ENCODE data around the gene TBC1D9.

Gene TBC1D9

GRCh38 chr4:140612357-140612756 is 143.8 kb downstream of the TBC1D9 start:
- no peak for DNase-seq (ENCODE audit: low spot score)

DNA sequence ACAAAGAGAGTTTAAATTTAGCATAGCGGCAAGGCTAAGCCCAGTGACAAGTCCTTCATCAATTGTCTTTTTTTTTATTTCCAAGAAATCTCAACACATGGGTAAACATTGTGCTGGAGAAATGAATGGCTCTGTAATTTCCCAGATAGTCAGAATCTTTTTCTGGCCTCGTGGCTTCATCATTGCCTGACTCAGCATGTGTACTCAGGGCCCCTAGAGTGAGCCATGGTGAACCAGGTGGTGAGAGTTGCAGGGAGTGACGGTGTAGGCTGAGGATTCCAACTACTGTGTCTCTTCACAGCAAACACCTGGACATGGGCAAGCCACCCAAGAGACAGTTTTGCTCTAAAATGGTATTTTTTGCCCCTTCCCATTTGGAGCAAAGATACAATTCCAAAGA is 144.3 kb downstream of the TBC1D9 start:
- DNase-seq (ENCODE audit: low spot score), result no peak

DNA sequence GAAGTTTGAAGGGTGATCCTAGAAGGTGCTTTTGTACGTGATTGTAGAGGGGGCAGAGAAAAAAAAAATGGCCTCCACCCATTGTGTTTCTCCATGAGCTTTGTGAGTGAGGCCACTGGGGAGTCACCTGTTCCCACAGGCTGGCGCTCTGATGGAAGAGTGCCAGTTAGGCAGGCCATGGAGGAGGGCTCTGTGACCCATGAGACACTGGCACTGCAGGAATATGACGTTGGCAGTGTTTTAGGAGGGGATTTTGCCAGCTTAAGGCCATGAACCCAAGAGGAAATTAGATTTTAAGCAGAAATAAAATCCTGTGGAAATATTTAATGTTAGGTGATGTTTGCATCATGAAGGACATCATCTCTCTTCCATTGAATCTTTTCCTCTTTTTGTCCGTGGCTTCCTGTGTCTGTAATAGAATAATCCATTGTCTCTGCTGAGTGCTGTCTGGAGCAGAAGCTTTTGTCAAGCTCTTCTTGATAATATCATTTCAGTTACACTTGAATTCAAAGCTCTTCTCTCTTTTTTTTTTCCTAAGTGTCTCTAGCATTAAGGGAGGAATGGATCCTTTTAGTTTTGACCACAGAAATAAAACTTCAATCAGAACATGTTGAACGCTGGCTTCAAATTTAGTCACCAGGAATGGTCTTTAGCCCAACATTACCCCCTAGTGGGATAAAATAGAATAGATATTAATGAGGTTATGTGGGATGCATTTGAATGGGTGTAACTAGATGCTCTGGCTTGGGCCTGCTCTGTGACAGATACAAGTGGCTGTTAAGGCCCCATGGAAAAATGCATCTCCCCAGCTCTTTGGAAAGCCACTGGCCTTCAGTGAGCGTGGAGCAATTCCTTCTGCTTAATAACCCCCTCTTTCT is 146.4 kb downstream of the TBC1D9 start:
- DNase-seq (ENCODE audit: low spot score), result no peak

GRCh38 chr4:140607852-140608251 is 148.3 kb downstream of the TBC1D9 start:
- no peak for DNase-seq (ENCODE audit: low spot score)

DNA sequence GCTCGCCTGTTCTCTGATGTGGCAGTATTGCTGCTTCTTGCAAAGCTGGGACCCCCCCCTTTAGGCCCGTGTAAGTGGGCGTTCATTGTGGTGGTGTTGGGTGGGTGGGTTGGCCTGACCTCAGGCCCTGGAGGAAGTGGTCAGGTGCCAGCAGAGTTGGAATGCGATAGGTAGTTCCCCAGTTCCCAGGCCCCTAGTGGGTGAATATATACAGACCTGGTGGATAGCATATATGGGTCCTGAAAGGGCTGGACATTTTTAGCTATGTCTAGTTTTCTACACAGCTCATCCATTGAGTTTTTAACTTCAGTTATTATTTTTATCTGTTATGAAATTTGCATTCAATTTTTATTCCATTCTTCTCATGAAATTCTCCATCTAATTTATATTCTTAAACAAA is 151.6 kb downstream of the TBC1D9 start:
- DNase-seq (ENCODE audit: low spot score), result no peak

DNA sequence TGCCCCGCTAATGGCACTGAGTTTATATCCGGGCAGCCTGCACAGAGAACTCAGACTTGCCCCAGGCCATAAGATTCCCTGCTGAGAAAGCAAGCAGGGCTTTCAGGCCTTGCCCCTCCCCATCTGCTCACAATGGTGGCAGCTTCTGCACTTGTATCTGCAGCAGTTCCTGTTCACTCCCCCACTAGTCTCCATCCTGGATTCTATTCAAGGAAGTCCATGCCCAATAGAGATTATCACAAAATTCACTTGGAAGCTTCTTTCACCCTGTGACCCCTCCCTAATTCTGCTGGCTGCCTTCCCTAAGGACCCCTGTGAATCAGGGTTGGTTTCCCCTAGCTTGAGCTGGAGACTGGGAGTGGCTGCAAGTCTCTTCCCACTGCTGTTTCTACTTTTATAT is 152.9 kb downstream of the TBC1D9 start:
- DNase-seq (ENCODE audit: low spot score), result no peak

- DNase-seq (ENCODE audit: low spot score), result no peak
Observed at GRCh38 chr4:140602714-140603113, 153.5 kb downstream of the TBC1D9 start.

GRCh38 chr4:140600408-140600807 is 155.8 kb downstream of the TBC1D9 start:
- DNase-seq (ENCODE audit: low spot score), result no peak

- DNase-seq (ENCODE audit: low spot score), result no peak
Observed at GRCh38 chr4:140595065-140595464, 161.1 kb downstream of the TBC1D9 start.

DNA sequence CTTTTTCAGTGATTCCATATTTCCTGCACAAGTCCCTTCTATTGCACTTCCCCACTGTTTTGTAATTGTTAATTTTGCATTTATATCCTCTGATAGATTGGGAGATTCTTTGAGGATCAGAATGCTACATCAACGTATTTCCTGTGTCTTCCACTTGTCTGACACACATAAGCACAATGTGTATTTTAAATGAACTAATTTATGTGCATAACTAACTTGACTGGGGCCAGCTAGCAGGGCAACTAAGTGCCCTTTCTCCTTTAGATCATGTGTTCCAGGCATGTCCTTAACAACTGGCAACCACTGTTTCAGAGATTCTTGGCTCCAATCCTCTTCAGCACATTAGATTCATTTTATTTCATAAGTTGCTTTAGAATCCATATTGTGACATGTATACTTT is 171.7 kb downstream of the TBC1D9 start:
- no peak for DNase-seq (ENCODE audit: low spot score)

- no peak for DNase-seq (ENCODE audit: low spot score)
Observed at GRCh38 chr4:140581078-140581477, 175.1 kb downstream of the TBC1D9 start.

DNA sequence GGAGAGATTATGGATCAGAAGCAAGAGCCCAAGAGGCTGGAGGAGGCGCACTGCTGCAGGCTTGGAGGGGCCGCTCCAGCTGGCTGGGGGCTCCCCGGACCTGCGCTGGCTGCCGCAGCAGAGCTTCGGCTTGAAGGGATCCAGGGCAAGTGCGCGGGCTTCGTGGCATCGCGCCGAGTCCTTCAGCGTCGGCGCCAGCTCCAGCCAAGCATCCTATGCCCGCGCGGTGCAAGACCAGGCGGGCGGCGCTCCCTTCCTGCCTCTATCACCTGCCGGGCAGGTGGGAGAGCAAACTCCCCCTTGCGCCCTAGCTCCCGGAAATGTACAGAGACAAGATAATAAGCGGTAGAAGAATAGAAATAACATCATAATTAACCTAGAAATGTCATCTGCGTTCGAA is 176.9 kb downstream of the TBC1D9 start:
- DNase-seq (ENCODE audit: low spot score), result no peak

GRCh38 chr4:140575489-140575888 is 180.7 kb downstream of the TBC1D9 start:
- DNase-seq (ENCODE audit: low spot score), result no peak

- DNase-seq (ENCODE audit: low spot score), result no peak
Observed at GRCh38 chr4:140571620-140572019, 184.6 kb downstream of the TBC1D9 start.
